ENCODE measurements around the gene PRDM2. TPM values are rescaled to one million over a fixed set of nuclear protein-coding genes. Genes with fewer than 3 reads are reported as not detected.
A peak's percentile ranks its signal among the peaks of the same experiment; 100 is the strongest.

The PRDM2 gene, protein sequence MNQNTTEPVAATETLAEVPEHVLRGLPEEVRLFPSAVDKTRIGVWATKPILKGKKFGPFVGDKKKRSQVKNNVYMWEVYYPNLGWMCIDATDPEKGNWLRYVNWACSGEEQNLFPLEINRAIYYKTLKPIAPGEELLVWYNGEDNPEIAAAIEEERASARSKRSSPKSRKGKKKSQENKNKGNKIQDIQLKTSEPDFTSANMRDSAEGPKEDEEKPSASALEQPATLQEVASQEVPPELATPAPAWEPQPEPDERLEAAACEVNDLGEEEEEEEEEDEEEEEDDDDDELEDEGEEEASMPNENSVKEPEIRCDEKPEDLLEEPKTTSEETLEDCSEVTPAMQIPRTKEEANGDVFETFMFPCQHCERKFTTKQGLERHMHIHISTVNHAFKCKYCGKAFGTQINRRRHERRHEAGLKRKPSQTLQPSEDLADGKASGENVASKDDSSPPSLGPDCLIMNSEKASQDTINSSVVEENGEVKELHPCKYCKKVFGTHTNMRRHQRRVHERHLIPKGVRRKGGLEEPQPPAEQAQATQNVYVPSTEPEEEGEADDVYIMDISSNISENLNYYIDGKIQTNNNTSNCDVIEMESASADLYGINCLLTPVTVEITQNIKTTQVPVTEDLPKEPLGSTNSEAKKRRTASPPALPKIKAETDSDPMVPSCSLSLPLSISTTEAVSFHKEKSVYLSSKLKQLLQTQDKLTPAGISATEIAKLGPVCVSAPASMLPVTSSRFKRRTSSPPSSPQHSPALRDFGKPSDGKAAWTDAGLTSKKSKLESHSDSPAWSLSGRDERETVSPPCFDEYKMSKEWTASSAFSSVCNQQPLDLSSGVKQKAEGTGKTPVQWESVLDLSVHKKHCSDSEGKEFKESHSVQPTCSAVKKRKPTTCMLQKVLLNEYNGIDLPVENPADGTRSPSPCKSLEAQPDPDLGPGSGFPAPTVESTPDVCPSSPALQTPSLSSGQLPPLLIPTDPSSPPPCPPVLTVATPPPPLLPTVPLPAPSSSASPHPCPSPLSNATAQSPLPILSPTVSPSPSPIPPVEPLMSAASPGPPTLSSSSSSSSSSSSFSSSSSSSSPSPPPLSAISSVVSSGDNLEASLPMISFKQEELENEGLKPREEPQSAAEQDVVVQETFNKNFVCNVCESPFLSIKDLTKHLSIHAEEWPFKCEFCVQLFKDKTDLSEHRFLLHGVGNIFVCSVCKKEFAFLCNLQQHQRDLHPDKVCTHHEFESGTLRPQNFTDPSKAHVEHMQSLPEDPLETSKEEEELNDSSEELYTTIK (N-terminal part only)
- total RNA-seq, result 19.4 TPM
- 25.5 TPM for polyA plus RNA-seq
- long read RNA-seq, donor 1, result 0 reads
- long read RNA-seq, donor 2, full-length matches to known transcripts, result 2 of 71 reads
- long read RNA-seq, donor 2, partial matches to known transcripts, result 69 of 71 reads
- long read RNA-seq, donor 2, other reads (novel, unspliced or antisense), result 0 of 71 reads
- long read RNA-seq, donor 3, partial matches to known transcripts, result 13 of 13 reads
- long read RNA-seq, donor 3, other reads (novel, unspliced or antisense), result 0 of 13 reads
- long read RNA-seq, donor 4, partial matches to known transcripts, result 9 of 9 reads
- long read RNA-seq, donor 4, other reads (novel, unspliced or antisense), result 0 of 9 reads
- long read RNA-seq, donor 5, partial matches to known transcripts, result 7 of 7 reads
- long read RNA-seq, donor 5, other reads (novel, unspliced or antisense), result 0 of 7 reads
- long read RNA-seq, donor 6, partial matches to known transcripts, result 34 of 34 reads
- long read RNA-seq, donor 6, other reads (novel, unspliced or antisense), result 0 of 34 reads
- long read RNA-seq, donor 7, result 0 reads
- long read RNA-seq, donor 8, result 0 reads
- long read RNA-seq, donor 9, result 0 reads
- long read RNA-seq, donor 10, result 0 reads

DNA sequence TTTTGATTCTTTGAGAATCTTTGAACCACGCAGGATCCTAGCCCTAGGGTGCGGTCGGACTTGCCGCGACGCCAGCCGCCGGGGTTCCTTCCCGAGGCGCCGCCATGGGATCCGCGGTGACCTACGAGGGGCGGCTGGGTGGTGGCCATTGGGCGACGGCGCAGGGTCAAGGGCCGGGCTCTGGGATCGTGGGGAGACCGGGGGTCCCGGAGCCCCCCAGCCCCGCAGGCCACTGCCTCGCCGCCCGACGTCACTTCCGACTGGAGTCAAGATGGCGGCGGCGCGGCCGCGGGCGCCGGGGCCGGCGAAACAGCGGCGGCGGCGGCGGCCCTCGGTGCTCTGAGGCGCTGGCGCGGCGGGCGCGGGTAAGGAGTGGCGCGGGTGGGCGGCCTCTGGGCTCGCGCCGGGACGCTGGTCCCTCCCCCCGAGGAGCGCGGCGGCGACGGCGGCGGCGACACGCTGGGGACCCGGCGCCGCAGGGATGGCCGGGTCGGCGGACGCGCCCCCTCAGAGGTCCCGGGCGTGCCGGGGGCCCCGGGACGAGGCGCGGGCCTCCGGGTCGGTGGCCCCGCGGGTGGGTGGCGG lies at the start of gene PRDM2:
Gene PRDM2 (plus strand): TSS at position 253 of the 585 bp plus-strand sequence. CDS start 15,418 bp downstream, outside the sequence.
- peak in 7 of 9 donors; percentile 15 to 73 (median 39) for DNase-seq (ENCODE audit: low read depth in 6 of 9, low spot score in 9 of 9)
- peaks cover 0 to 6% of the 10 kb centered on the region in 2 donors for H3K9me3 ChIP-seq (ENCODE audit: control insufficient read depth in 2 of 2, insufficient read depth in 1 of 2, low read length in 1 of 2)
- no peaks in the 10 kb centered on the region for H3K27me3 ChIP-seq (ENCODE audit: control insufficient read depth in 2 of 2, insufficient read depth in 1 of 2, low read length in 1 of 2)
- WGBS, result under 1% methylated on average over 87 of the region's 87 CpGs
- peak within 1 kb of the TSS; percentile 77 to 96 for H3K27ac ChIP-seq (ENCODE audit: low read depth in 1 of 2, low read length in 1 of 2)
- peaks cover 7 to 8% of the 10 kb centered on the region in 2 donors for H3K4me1 ChIP-seq (ENCODE audit: control insufficient read depth in 2 of 2, insufficient read depth in 2 of 2, low read length in 2 of 2)
- peak within 1 kb of the TSS; percentile 71 to 95 for H3K4me3 ChIP-seq (ENCODE audit: low read length in 2 of 2)
- no peaks in the 10 kb centered on the region for H3K36me3 ChIP-seq (ENCODE audit: control insufficient read depth in 2 of 2, insufficient read depth in 2 of 2, low read length in 1 of 2)

GRCh38 chr1:13651279-13651678 lies 48.7 kb upstream of the PRDM2 start:
- H3K27me3 ChIP-seq (ENCODE audit: control insufficient read depth in 2 of 2, insufficient read depth in 1 of 2, low read length in 1 of 2), result no peaks in the 10 kb centered on the region
- no peaks in the 10 kb centered on the region for H3K36me3 ChIP-seq (ENCODE audit: control insufficient read depth in 2 of 2, insufficient read depth in 2 of 2, low read length in 1 of 2)
- 83% methylated on average over 3 of the region's 3 CpGs for whole genome bisulfite sequencing
- H3K4me3 ChIP-seq (ENCODE audit: low read length in 2 of 2), result no peak overlapping the region
- no peak overlapping the region for H3K27ac ChIP-seq (ENCODE audit: low read depth in 1 of 2, low read length in 1 of 2)
- no peaks in the 10 kb centered on the region for H3K9me3 ChIP-seq (ENCODE audit: control insufficient read depth in 2 of 2, insufficient read depth in 1 of 2, low read length in 1 of 2)
- no peaks in the 10 kb centered on the region for H3K4me1 ChIP-seq (ENCODE audit: control insufficient read depth in 2 of 2, insufficient read depth in 2 of 2, low read length in 2 of 2)
- no peak for DNase-seq (ENCODE audit: low read depth in 6 of 9, low spot score in 9 of 9)

- H3K27me3 ChIP-seq (ENCODE audit: control insufficient read depth in 2 of 2, insufficient read depth in 1 of 2, low read length in 1 of 2), result no peaks in the 10 kb centered on the region
- H3K4me3 ChIP-seq (ENCODE audit: low read length in 2 of 2), result no peak overlapping the region
- H3K36me3 ChIP-seq (ENCODE audit: control insufficient read depth in 2 of 2, insufficient read depth in 2 of 2, low read length in 1 of 2), result no peaks in the 10 kb centered on the region
- H3K27ac ChIP-seq (ENCODE audit: low read depth in 1 of 2, low read length in 1 of 2), result no peak overlapping the region
- 93% methylated on average over 1 of the region's 1 CpG for WGBS
- no peak for DNase-seq (ENCODE audit: low read depth in 6 of 9, low spot score in 9 of 9)
- H3K4me1 ChIP-seq (ENCODE audit: control insufficient read depth in 2 of 2, insufficient read depth in 2 of 2, low read length in 2 of 2), result no peaks in the 10 kb centered on the region
- H3K9me3 ChIP-seq (ENCODE audit: control insufficient read depth in 2 of 2, insufficient read depth in 1 of 2, low read length in 1 of 2), result no peaks in the 10 kb centered on the region
Observed at GRCh38 chr1:13652238-13652637, 47.8 kb upstream of the PRDM2 start.

- Histone ChIP-seq H3K27me3 (ENCODE audit: control insufficient read depth in 2 of 2, insufficient read depth in 1 of 2, low read length in 1 of 2) (no peaks in the 10 kb centered on the region), H3K9me3 (ENCODE audit: control insufficient read depth in 2 of 2, insufficient read depth in 1 of 2, low read length in 1 of 2) (no peaks in the 10 kb centered on the region), H3K4me1 (ENCODE audit: control insufficient read depth in 2 of 2, insufficient read depth in 2 of 2, low read length in 2 of 2) (no peaks in the 10 kb centered on the region), H3K36me3 (ENCODE audit: control insufficient read depth in 2 of 2, insufficient read depth in 2 of 2, low read length in 1 of 2) (no peaks in the 10 kb centered on the region), H3K27ac (ENCODE audit: low read depth in 1 of 2, low read length in 1 of 2) (no peak overlapping the region), H3K4me3 (ENCODE audit: low read length in 2 of 2) (no peak overlapping the region)
- 86% methylated on average over 5 of the region's 5 CpGs for WGBS
- DNase-seq (ENCODE audit: low read depth in 6 of 9, low spot score in 9 of 9), result no peak
Observed at GRCh38 chr1:13661539-13661938, 38.4 kb upstream of the PRDM2 start.

- DNase-seq (ENCODE audit: low read depth in 6 of 9, low spot score in 9 of 9), result no peak
- no peak overlapping the region for H3K27ac ChIP-seq (ENCODE audit: low read depth in 1 of 2, low read length in 1 of 2)
- 61% methylated on average over 4 of the region's 4 CpGs for WGBS
Observed at GRCh38 chr1:13662493-13662892, 37.5 kb upstream of the PRDM2 start.

GRCh38 chr1:13663969-13664368 lies 36.0 kb upstream of the PRDM2 start:
- Histone ChIP-seq H3K27me3 (ENCODE audit: control insufficient read depth in 2 of 2, insufficient read depth in 1 of 2, low read length in 1 of 2) (no peaks in the 10 kb centered on the region), H3K36me3 (ENCODE audit: control insufficient read depth in 2 of 2, insufficient read depth in 2 of 2, low read length in 1 of 2) (no peaks in the 10 kb centered on the region), H3K4me1 (ENCODE audit: control insufficient read depth in 2 of 2, insufficient read depth in 2 of 2, low read length in 2 of 2) (no peaks in the 10 kb centered on the region), H3K4me3 (ENCODE audit: low read length in 2 of 2) (no peak overlapping the region), H3K9me3 (ENCODE audit: control insufficient read depth in 2 of 2, insufficient read depth in 1 of 2, low read length in 1 of 2) (no peaks in the 10 kb centered on the region), H3K27ac (ENCODE audit: low read depth in 1 of 2, low read length in 1 of 2) (peak overlapping the region in 1 of 2 donors; percentile 31)
- 78% methylated on average over 4 of the region's 4 CpGs for WGBS
- no peak for DNase-seq (ENCODE audit: low read depth in 6 of 9, low spot score in 9 of 9)

More at GRCh38 chr1:13662493-13662892, 37.5 kb upstream of the PRDM2 start:
- no peak overlapping the region for H3K4me3 ChIP-seq (ENCODE audit: low read length in 2 of 2)
- H3K4me1 ChIP-seq (ENCODE audit: control insufficient read depth in 2 of 2, insufficient read depth in 2 of 2, low read length in 2 of 2), result no peaks in the 10 kb centered on the region
- H3K36me3 ChIP-seq (ENCODE audit: control insufficient read depth in 2 of 2, insufficient read depth in 2 of 2, low read length in 1 of 2), result no peaks in the 10 kb centered on the region
- no peaks in the 10 kb centered on the region for H3K9me3 ChIP-seq (ENCODE audit: control insufficient read depth in 2 of 2, insufficient read depth in 1 of 2, low read length in 1 of 2)
- H3K27me3 ChIP-seq (ENCODE audit: control insufficient read depth in 2 of 2, insufficient read depth in 1 of 2, low read length in 1 of 2), result no peaks in the 10 kb centered on the region

- Histone ChIP-seq H3K27me3 (ENCODE audit: control insufficient read depth in 2 of 2, insufficient read depth in 1 of 2, low read length in 1 of 2) (no peaks in the 10 kb centered on the region), H3K27ac (ENCODE audit: low read depth in 1 of 2, low read length in 1 of 2) (no peak overlapping the region), H3K9me3 (ENCODE audit: control insufficient read depth in 2 of 2, insufficient read depth in 1 of 2, low read length in 1 of 2) (no peaks in the 10 kb centered on the region), H3K36me3 (ENCODE audit: control insufficient read depth in 2 of 2, insufficient read depth in 2 of 2, low read length in 1 of 2) (no peaks in the 10 kb centered on the region), H3K4me3 (ENCODE audit: low read length in 2 of 2) (no peak overlapping the region), H3K4me1 (ENCODE audit: control insufficient read depth in 2 of 2, insufficient read depth in 2 of 2, low read length in 2 of 2) (no peaks in the 10 kb centered on the region)
- 89% methylated on average over 1 of the region's 1 CpG for WGBS
- peak in 1 of 9 donors; percentile 15 for DNase-seq (ENCODE audit: low read depth in 6 of 9, low spot score in 9 of 9)
Observed at GRCh38 chr1:13664451-13664850, 35.5 kb upstream of the PRDM2 start.

- H3K9me3 ChIP-seq (ENCODE audit: control insufficient read depth in 2 of 2, insufficient read depth in 1 of 2, low read length in 1 of 2), result no peaks in the 10 kb centered on the region
- 85% methylated on average over 5 of the region's 5 CpGs for WGBS
- DNase-seq (ENCODE audit: low read depth in 6 of 9, low spot score in 9 of 9), result no peak
- H3K36me3 ChIP-seq (ENCODE audit: control insufficient read depth in 2 of 2, insufficient read depth in 2 of 2, low read length in 1 of 2), result no peaks in the 10 kb centered on the region
- no peaks in the 10 kb centered on the region for H3K4me1 ChIP-seq (ENCODE audit: control insufficient read depth in 2 of 2, insufficient read depth in 2 of 2, low read length in 2 of 2)
- H3K4me3 ChIP-seq (ENCODE audit: low read length in 2 of 2), result no peak overlapping the region
- no peaks in the 10 kb centered on the region for H3K27me3 ChIP-seq (ENCODE audit: control insufficient read depth in 2 of 2, insufficient read depth in 1 of 2, low read length in 1 of 2)
- no peak overlapping the region for H3K27ac ChIP-seq (ENCODE audit: low read depth in 1 of 2, low read length in 1 of 2)
Observed at GRCh38 chr1:13666317-13666716, 33.7 kb upstream of the PRDM2 start.
